CD4-positive, alpha-beta T cell treated with Interleukin-12 subunit alpha and Interleukin-12 subunit beta, for 1 hour (primary cell): ENCODE results near the gene PITRM1.

Source experiments
- DNase-seq: peaks from one replicate; pipeline ENCODE4 v3.0.0-alpha.2; 2020

The PITRM1 gene

DNA sequence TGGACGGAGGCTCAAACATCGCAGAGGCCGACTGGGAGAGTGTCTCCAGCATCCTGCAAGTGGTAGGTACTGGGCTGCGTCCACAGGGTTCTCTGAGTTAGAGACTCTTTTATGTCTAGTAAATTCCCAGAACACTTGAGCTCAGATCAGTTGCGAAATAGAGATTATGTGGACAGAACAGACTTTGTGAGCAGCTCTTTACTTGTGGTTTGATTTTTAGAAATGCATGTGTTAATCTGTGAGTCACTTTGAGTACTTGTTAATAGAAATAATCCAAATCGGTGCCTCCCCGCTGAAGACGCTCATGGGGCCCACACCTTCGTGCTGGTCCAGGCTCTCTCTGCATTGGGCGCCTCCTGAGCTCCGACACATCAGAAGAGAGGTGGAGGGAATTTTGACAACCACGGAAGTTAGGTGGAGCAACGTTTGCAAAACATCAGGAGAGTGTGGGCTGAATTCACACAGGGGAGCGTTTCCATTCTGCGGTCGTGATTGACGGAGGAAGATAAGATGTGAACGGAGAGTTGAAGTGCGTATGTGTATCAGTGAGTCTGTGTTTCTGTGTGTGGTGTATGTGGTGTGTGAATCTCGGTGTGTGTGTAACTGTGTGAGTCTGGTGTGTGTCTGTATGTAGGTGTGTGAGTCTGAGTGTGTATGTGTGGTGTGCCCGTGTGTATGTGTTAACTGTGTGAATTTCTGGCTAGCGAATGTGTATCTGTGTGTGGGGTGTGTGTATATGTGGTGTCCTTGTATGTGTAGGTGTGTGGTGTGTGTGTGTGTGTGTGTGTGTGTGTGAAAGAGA lies 73.1 kb downstream of the PITRM1 start:
- DNase-seq = no peak

- no peak for DNase-seq
Observed at GRCh38 chr10:3098689-3099088, 73.9 kb downstream of the PITRM1 start.

DNA sequence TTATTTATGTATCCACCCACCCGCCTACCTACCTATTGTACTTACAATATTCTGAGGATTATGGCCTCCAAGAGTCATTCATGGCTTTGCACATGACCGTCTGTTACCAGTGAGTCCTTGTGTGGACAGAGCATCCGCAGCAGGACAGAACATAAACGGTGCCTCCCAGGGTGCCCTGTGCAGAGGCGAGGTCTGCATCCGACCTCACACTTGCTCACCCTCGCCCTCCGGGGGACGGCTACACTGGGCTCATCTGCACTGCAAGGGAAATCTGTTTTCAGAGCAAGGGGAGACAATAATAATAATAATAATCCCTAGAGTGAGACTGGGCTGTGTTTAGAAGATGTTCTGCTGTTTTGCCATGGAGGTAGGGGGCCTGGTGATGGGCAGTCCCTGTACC lies 75.4 kb downstream of the PITRM1 start:
- no peak for DNase-seq

- DNase-seq = no peak
Observed at GRCh38 chr10:3096149-3096548, 76.4 kb downstream of the PITRM1 start.

- DNase-seq = peak; percentile 43
Observed at GRCh38 chr10:3095373-3096139, 77.0 kb downstream of the PITRM1 start.

DNA sequence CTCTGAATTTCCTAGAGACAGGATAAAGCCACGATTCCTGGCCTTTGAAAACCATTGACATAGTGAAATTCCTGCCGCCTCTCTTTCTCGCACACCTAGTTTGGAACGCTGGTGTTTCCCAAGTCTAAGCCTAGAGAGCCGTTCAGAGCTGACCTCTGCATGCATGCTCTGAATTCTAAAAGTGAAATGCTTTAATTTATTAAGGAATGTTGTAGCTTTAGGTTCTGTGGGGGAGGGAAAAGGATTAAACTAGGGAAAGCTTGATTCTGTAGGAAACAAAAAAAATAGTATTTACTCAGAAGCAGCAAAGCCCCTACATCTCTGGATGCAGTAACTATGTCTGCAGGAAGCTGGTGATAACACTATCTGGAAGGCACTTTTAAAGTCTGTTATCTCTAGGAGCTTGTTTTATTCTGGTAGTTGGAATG lies 78.0 kb downstream of the PITRM1 start:
- no peak for DNase-seq

DNA sequence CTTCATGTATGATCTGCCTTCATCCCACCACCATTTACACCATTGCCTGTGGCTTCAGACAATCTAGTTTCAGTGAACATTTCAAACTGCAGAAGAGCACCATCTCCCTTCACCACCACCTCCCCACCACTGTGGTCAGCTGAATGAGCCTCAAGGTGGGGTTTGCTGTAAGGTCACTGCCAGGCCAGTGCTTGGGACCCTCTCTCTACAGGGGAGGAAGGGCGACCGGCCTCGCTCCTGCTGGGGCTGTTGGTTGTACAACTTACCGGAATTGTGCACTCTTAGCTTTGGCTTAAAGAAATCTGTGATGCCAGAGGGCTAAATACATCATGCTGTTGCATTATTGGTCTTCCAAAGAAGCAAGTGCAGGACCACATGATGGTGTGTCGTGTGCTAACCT lies 78.6 kb downstream of the PITRM1 start:
- DNase-seq = no peak

- no peak for DNase-seq
Observed at GRCh38 chr10:3091921-3092320, 80.7 kb downstream of the PITRM1 start.

GRCh38 chr10:3090914-3091787 lies 81.4 kb downstream of the PITRM1 start:
- DNase-seq = no peak

GRCh38 chr10:3090388-3090787 lies 82.2 kb downstream of the PITRM1 start:
- no peak for DNase-seq
